Measurements from ENCODE around the gene ARHGAP4.

ARHGAP4 gene

GRCh38 chrX:153877571-153878261 is 48.3 kb downstream of the ARHGAP4 start:
- Mint-ChIP-seq H3K27ac (no peak overlapping the region), H3K9me3 (no peaks in the 10 kb centered on the region)

DNA sequence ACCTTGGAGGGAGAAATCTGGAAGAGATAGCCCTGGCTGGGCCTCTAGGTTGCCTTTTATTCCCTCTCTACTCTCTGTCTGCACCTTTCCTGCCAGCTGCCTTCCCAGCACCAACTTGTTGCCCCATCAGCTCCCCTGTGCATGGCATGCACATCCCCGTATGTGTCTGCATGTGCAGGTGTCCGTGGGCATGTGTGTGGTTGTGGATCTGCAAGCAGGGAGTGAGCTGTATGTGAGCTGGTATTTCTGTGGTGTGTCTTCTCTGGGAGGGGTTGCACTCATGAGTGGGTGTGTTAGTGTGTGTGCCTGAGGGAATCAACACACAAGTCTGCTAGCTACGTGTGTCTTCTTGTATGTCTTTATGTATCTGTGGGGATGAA is 50.0 kb downstream of the ARHGAP4 start:
- Mint-ChIP-seq H3K27me3 (peaks cover 7% of the 10 kb centered on the region), H3K4me3 (no peak overlapping the region), H3K27ac (peak overlapping the region; percentile 59), H3K4me1 (peaks cover 20% of the 10 kb centered on the region), H3K36me3 (no peaks in the 10 kb centered on the region), H3K9me3 (no peaks in the 10 kb centered on the region)

More at GRCh38 chrX:153877571-153878261, 48.3 kb downstream of the ARHGAP4 start:
- Mint-ChIP-seq H3K4me3 (no peak overlapping the region), H3K27me3 (peaks cover 7% of the 10 kb centered on the region), H3K4me1 (peaks cover 20% of the 10 kb centered on the region), H3K36me3 (no peaks in the 10 kb centered on the region)

- no peak overlapping the region for H3K27ac Mint-ChIP-seq
- peaks cover 20% of the 10 kb centered on the region for H3K4me1 Mint-ChIP-seq
- H3K36me3 Mint-ChIP-seq, result no peaks in the 10 kb centered on the region
- no peaks in the 10 kb centered on the region for H3K9me3 Mint-ChIP-seq
- H3K4me3 Mint-ChIP-seq, result no peak overlapping the region
- peaks cover 7% of the 10 kb centered on the region for H3K27me3 Mint-ChIP-seq
Observed at GRCh38 chrX:153875391-153876111, 50.5 kb downstream of the ARHGAP4 start.

- Mint-ChIP-seq H3K27ac (peak overlapping the region; percentile 51), H3K36me3 (no peaks in the 10 kb centered on the region), H3K4me1 (peaks cover 20% of the 10 kb centered on the region), H3K4me3 (no peak overlapping the region), H3K27me3 (peaks cover 5% of the 10 kb centered on the region), H3K9me3 (no peaks in the 10 kb centered on the region)
Observed at GRCh38 chrX:153874366-153875125, 51.5 kb downstream of the ARHGAP4 start.

DNA sequence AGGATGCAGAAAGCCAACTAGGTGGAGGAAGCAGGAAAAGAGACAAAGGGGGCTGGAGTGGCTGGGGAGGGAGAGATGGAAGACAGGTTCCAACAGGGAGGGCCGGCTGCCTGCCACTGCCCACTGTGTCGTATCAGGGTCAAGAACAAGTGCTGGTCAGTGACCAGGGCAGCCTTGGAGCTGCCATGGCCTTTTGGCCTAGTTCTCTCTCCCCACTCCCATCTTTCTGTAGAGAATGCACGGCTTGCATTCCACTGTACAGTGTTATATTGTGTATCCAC is 52.0 kb downstream of the ARHGAP4 start:
- no peaks in the 10 kb centered on the region for H3K36me3 Mint-ChIP-seq
- peaks cover 4% of the 10 kb centered on the region for H3K27me3 Mint-ChIP-seq
- no peaks in the 10 kb centered on the region for H3K9me3 Mint-ChIP-seq
- H3K27ac Mint-ChIP-seq, result no peak overlapping the region
- no peak overlapping the region for H3K4me3 Mint-ChIP-seq
- H3K4me1 Mint-ChIP-seq, result peaks cover 16% of the 10 kb centered on the region

DNA sequence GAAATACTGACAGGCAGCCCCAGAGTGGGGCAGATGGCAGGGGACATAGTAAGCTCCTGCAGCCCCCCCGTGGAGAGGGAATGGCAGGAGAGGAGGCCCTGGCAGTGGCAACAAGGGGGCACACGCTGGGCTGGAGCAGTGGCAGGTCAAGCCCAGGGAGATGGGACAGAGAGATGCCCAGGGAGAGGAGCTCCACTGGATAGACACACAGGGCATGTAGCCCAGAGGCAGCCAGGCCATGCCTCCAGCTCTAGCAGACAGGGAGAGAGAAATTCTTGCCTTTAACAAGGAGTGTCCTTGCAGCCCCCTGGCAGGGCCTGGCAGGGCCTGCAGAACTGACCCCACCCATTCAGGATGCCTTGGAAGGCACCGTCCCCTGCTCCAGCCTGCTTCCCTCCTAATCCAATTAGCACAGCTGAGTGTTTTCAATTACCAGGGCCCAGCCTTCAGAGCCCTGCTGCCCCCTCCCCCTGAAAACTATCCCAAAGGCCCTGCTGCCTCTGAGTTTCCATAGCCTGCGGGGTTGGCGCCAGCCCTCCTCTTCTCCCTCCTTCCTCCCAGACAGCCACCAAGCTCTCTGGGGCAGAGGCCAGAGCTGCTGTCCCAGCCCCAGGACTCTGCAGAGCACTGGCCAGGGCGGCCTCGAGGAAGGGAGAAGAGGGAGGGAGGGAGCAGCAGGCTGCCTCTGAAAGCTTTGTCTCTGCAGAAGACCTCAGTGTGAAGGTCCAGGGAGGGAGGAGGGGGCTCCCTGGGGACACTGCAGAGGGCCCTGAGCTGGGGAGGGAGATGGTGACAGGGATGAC is 52.6 kb downstream of the ARHGAP4 start:
- Mint-ChIP-seq H3K27ac (no peak overlapping the region), H3K27me3 (peaks cover 3% of the 10 kb centered on the region), H3K9me3 (no peaks in the 10 kb centered on the region), H3K36me3 (no peaks in the 10 kb centered on the region), H3K4me3 (no peak overlapping the region), H3K4me1 (peaks cover 13% of the 10 kb centered on the region)

- peak overlapping the region; percentile 41 for H3K27ac Mint-ChIP-seq
- H3K27me3 Mint-ChIP-seq, result peaks cover 3% of the 10 kb centered on the region
- no peak overlapping the region for H3K4me3 Mint-ChIP-seq
- no peaks in the 10 kb centered on the region for H3K36me3 Mint-ChIP-seq
- H3K4me1 Mint-ChIP-seq, result peaks cover 5% of the 10 kb centered on the region
- no peaks in the 10 kb centered on the region for H3K9me3 Mint-ChIP-seq
Observed at GRCh38 chrX:153871946-153872878, 53.9 kb downstream of the ARHGAP4 start.

GRCh38 chrX:153871451-153871850 is 54.6 kb downstream of the ARHGAP4 start:
- H3K4me1 Mint-ChIP-seq, result peaks cover 4% of the 10 kb centered on the region
- no peak overlapping the region for H3K4me3 Mint-ChIP-seq
- peaks cover 3% of the 10 kb centered on the region for H3K27me3 Mint-ChIP-seq
- H3K9me3 Mint-ChIP-seq, result no peaks in the 10 kb centered on the region
- no peak overlapping the region for H3K27ac Mint-ChIP-seq
- no peaks in the 10 kb centered on the region for H3K36me3 Mint-ChIP-seq

DNA sequence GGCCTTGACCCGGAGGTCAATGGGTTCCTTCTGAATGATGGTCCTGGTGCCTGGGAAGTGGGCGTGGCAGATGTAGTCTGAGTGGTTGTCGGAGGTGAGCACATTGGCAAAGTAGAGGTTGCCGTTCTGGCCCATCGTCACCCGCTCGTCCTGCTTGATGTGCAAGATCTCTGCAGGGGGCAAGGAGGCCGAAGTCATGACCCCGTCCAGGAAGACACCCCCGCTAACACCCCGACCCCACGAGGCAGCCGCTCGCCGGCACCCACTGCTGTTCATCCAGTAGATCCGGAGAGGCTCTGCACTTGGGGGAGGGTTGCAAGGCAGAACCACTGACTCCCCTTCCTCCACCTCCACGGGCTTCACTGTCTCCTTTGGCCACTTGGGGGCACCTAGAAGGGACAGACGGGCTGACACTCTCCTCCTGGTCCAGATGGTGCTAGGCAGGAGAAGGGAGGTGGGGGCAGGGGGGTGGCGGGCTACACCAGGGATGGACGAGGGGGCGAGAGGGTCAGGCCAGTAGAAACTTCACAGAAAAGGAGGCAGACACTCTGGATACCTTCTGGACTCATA is 55.2 kb downstream of the ARHGAP4 start:
- Mint-ChIP-seq H3K36me3 (no peaks in the 10 kb centered on the region), H3K4me3 (no peak overlapping the region), H3K9me3 (no peaks in the 10 kb centered on the region), H3K27ac (no peak overlapping the region), H3K4me1 (no peaks in the 10 kb centered on the region), H3K27me3 (peaks cover 3% of the 10 kb centered on the region)

DNA sequence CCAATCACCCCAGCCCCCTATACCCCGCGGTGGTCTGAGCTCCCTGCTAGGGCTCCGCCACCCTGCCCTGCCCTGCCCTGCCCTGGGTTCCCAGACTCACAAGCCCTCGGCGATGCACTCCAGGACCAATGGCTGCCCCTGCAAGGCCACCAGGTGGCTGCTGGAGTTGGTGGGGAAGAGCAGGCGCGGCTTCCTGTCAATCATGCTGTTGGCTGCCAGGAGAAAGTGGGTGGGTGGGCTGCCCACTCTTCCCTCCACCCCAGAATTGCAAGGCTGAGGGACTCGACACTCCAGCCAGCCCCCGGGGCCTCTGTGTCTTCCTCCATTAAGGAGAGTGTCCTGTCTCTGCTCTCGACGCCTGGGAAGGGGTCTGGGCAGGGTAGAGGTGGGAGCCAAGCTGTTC is 55.8 kb downstream of the ARHGAP4 start:
- H3K9me3 Mint-ChIP-seq, result no peaks in the 10 kb centered on the region

GRCh38 chrX:153869473-153870287 is 56.4 kb downstream of the ARHGAP4 start:
- peaks cover under 1% of the 10 kb centered on the region for H3K27me3 Mint-ChIP-seq
- H3K27ac Mint-ChIP-seq, result no peak overlapping the region
- H3K4me3 Mint-ChIP-seq, result no peak overlapping the region
- no peaks in the 10 kb centered on the region for H3K36me3 Mint-ChIP-seq
- H3K4me1 Mint-ChIP-seq, result no peaks in the 10 kb centered on the region
- no peaks in the 10 kb centered on the region for H3K9me3 Mint-ChIP-seq

More for the DNA sequence above, 55.8 kb downstream of the ARHGAP4 start:
- H3K27ac Mint-ChIP-seq, result no peak overlapping the region
- H3K27me3 Mint-ChIP-seq, result peaks cover 3% of the 10 kb centered on the region
- no peak overlapping the region for H3K4me3 Mint-ChIP-seq
- H3K4me1 Mint-ChIP-seq, result no peaks in the 10 kb centered on the region
- no peaks in the 10 kb centered on the region for H3K36me3 Mint-ChIP-seq

DNA sequence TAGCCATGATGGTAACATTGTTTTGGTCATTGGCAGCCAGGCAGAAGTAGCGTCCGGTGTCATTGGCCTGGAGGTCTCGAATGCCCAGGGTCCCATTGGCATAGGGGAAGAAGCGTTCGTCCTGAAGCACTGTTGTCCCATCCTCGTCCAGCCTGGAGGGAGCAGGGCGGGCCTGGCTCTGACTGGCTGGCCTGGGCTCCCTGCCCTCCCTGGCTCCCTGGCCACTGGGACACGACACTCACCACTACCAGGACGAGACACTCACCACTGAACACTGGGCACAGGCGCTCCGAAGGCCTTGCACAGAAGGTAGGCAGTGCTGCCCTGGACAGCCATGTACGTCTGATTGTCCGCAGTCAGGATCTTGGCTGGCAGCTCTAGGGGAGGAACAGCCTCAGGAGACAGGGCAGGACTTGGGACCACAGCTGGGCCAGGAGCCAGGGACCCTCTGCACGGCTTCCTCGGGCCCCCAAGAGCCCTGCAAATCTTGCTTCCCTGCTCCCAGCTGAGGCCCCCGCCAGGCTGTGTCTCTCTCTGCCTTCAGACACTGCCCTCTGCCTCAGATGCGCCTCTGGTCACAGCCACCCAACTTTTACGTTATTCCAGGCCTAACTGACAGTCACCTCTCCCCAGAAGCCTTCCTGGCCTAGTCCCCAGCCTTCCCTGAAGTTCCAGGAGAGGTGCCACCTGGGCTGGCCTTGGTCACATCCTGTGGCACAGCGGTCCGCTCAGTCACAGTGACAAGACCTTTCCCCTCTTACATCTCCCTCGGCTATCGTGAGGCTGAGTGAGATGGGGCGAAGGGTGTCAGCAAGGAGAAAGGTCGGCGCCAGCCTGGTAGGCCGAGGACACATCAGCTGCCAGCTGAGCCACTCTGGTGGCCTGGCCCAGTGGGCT is 57.2 kb downstream of the ARHGAP4 start:
- Mint-ChIP-seq H3K27ac (no peak overlapping the region), H3K9me3 (no peaks in the 10 kb centered on the region), H3K4me3 (no peak overlapping the region), H3K27me3 (no peaks in the 10 kb centered on the region), H3K36me3 (no peaks in the 10 kb centered on the region), H3K4me1 (no peaks in the 10 kb centered on the region)

GRCh38 chrX:153867671-153868070 is 58.4 kb downstream of the ARHGAP4 start:
- Mint-ChIP-seq H3K9me3 (no peaks in the 10 kb centered on the region), H3K27me3 (no peaks in the 10 kb centered on the region), H3K4me3 (no peak overlapping the region), H3K27ac (no peak overlapping the region), H3K4me1 (no peaks in the 10 kb centered on the region), H3K36me3 (no peaks in the 10 kb centered on the region)

Data from activated naive CD4-positive, alpha-beta T cell treated with anti-CD3 and anti-CD28 coated beads, Interleukin-2, amount 50 U/mL, for 24 hours (primary cell).